HG03159 (cell line): ENCODE data around the gene CDH24.

Experiments
- ATAC-seq: cut with Tn5 transposase; IDR thresholded peaks from one replicate; pipeline ENCODE4 v1.9.1; 2021; ENCODE audit warnings: mild to moderate bottlenecking, moderate library complexity; ENCODE audit not compliant: unreplicated experiment

CDH24 gene

DNA sequence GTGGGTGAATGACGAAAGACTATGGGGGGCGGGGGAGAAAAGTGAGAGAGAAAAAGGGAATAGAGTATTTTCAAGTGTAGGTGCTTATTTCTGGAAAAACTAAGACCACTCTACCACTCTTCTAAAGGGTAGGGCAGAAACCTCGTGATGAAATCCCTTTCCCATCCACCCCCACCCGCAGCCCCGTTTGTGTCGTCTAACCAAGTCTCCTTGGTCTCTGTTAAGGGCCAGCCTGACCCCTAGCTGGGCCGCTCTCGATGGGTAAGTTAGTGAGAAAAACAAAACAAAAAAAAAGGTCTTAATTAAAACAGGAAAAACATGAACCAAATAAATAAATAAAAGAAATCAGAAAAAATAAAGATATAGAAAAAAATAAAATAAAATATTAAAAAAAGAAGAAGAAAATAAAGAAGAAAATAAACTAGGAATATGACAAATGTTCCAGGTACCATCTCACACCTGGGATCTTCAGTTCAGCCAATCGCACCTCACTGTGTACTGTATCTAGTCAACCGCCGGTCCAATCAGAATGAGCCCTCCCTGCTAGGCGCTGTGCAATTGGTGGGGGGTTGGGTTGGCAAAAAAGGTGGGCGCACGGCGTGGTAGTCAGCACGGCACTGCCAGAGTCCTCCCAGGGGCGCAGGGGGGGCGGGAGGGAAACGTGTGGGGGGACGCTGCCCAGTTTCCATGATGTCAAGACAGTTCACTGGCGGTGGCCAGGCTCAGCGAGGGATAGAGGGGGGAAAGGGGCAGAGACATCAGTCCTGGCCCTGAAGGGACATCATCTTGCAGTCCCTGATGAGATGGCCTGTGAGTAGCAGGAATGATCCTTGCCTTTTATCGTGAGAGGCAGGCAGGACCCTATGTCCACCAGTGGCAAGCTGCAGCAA is 9.8 kb upstream of the CDH24 start:
- no peak for ATAC-seq

DNA sequence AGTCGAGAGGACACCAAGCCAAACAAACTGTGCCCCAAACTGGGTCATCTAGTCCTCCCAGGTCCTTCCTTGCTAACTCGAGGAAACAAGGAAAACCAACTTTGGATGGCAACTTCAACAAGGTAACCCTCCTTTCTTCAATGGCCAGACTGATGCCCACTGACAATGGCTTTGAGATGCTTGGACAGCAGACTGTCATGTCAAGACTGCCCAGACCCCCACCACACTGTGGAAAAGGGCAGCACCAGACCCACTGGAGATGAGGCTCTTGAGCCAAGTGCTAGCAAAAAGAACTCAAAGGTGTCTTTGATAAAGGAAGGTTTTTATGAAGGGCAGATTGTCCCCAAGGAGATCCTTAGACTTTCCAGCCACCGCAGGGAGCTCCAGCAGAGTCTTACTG is 9.0 kb upstream of the CDH24 start:
- ATAC-seq = no peak

DNA sequence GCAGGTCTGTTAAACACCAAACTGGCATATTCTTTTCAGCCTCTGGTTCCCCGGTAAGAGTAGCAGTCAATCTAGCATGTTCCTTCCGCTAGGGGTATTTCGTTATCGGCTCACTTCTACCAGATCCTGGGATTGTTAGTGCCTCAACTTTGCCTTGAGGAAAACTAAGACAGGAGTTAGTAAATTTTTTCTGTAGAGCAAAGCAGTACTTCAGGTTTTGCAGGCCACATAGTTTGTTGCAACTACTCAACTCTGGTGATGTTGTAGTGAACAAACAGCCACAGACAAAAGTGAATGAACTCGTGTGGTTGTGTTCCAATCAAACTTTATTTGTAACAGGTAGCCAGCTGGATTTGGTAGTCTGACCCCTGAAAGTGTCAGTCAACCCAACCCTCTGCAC is 6.3 kb upstream of the CDH24 start:
- no peak for ATAC-seq

DNA sequence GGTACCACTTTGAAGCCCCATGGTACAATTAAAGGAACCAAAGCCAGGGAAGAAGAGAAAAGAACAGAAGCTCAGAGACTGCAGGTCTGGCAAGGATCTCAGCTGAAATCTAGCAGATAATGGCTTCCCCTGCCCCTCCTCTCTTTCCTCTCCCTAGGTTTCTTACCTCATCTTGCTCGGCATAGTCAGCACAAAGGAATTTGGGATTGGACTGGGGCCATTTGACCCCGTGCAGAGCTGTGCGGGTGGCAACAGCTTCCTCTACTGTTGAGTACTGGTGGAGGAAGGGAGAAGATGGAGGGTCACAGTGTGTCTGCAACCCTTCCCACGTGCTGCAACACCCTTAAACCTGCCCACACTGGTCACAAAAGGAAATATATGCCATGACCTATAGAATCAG is 4.7 kb upstream of the CDH24 start:
- no peak for ATAC-seq

- no peak for ATAC-seq
Observed at GRCh38 chr14:23060536-23061260, 3.4 kb upstream of the CDH24 start.

DNA sequence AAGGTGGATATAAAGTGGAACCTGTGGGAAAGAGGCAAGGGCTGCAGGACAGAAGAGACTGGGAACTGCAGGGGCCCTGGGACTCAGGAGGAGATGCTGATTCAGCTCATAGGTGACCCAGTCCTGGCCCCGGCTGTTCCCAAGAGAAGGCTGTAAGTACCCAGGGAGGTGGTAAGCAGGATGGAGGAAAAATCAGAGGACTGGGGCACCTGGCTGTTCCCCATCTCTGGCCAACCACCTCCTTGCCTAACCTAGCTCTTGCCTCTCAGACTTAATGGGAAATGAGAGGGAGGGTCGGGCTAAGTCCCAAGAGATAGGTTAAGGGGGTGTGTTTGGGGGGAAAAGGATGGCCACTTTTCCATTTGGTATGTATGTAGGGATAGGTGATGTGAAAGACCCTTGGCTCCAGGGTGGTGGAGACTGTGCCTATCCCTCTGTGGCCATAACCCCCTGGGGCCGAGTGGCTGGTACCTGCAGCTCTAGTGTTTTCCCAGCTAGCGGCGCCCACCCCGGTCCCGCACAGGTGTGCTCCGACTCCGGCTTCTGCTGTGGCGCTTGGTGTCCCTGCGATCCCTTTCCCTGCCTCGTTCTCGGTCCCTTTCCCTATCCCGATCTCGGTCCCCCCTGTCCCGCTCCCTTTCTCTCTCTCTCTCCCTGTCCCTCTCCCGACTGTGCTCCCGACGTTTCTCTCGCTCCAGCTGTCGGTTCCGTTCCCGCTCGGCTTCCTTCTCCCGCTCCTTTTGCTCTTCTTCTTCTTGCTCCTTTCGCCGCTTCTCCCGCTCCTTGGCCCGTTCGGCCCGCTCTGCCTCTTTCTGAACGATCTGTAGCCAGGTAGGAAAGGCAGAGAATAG is 1.6 kb upstream of the CDH24 start:
- ATAC-seq = no peak

- ATAC-seq = peak; percentile 59
Observed at GRCh38 chr14:23057757-23058653, 685 bp upstream of the CDH24 start.

DNA sequence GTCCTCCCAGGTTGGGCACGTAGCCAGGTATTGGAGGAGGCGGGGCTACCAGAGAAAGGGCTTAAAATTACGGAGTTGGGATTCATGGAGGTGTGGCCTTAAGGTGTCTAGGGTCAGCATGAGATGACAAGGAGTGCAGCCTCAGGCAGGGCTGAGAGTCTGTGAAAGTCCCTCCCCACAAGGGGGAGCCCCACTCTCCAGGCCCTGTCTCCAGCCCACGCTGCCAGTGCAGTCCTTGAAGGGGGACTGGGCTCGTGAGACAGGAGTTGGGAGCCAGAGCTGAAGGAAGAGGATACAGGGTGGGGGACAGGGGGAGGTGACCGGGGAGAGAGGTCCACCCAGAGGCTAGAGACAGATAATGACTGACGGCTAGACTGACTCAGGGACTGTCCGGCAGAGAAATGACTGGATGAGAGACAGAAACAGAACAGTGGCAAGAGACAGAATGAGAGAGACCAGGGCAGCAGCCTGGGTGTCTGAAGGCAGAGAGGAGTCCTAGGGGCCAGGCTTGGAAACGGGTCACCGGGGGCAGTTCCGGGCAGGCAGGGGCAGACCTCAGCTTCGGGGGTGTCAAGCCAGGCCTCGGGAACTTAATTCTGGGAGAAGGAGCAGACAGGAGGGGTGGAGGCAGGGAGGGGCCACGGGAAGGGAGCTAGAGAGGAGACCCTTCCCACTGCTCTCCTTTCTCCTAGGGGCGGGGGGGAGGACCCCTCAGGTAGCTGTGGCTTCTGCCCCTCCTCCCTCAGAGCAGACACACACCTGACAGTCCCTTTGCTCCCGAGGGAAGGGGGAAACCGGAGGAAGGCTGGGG is 970 bp downstream of the CDH24 start:
- peak; percentile 49 for ATAC-seq

GRCh38 chr14:23055621-23056144 is 1.6 kb downstream of the CDH24 start:
- ATAC-seq = no peak

- ATAC-seq = no peak
Observed at GRCh38 chr14:23055147-23055550, 2.2 kb downstream of the CDH24 start.

- no peak for ATAC-seq
Observed at GRCh38 chr14:23054000-23054811, 3.1 kb downstream of the CDH24 start.

DNA sequence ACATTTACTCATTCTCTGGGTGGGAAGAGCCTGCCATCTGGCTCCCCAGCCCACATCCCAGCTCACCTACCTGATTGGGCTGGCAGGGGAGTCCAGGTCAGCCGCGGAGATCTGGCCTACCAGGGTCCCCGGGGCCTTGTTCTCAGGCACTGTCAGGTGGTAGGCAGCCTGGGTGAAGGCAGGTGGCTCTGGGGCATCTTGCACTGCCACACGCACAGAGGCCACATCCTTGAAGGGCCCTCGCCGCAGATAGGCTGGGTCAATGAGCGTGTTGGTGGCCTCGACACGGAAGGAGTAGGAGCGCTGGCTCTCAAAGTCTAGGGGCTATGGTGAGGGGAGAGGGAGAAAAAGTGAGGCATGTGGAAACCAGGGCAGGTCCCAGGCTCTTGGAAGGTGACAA is 3.9 kb downstream of the CDH24 start:
- ATAC-seq = no peak

DNA sequence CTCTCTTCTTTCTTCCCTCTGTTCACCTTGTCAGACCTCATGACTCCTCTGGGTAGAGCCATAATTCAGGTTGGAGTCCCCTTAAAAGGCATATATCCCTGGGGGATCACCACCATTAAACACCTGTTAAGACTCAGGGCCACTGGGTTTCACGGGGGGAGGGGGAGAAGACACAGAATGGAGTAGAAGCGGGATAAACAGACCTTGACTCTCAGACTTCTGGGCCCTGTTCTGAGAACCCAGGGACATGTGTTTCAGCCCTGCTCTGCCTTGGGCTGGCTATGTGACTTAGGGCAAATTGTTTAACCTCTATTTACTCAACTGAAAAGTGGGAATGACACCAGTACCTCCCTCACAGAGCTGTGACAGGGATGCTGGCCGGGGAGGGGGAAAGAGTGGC is 4.6 kb downstream of the CDH24 start:
- ATAC-seq = no peak

GRCh38 chr14:23052182-23052623 is 5.1 kb downstream of the CDH24 start:
- no peak for ATAC-seq

DNA sequence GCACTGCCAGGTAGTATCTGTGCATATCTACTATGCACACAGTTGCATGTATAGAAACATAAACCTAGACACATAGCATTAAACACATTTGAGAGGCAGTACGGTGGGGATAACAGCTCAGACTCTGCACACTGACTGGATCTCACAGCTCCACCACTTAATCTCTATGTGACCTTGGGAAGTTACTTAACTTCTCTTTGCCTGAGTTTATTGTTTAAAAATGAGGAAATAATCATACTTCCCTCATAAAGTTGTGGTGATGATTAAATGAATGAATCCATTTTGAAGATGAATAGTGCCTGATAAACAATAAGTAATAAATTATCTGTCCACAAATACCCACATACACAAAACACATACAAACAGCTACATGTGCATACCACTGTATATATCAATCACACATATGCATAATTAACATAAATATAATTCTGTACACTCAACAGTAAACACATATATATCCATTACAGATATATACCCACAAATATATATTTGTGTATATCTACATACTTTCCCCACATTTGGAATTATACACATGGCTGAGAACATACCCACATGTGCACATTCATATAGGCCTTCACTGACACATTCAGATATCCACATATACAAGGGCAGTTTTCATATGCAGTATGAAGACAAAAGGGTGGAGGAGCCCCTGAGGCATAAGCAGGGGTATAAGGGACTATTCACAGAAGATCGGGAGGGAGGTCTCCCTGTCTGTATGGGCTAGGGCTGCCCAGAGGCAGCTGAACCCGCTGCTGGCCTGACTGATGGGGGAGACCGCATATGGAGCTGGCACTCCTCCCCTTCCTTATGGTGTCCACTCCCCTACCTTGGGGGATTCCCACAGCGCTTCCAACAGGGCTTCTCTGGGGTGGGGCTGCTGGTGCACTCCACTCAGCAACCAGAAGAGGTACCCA is 5.9 kb downstream of the CDH24 start:
- no peak for ATAC-seq

- no peak for ATAC-seq
Observed at GRCh38 chr14:23049011-23049410, 8.3 kb downstream of the CDH24 start.
